ENCODE measurements around the gene TM6SF1.

DNA sequence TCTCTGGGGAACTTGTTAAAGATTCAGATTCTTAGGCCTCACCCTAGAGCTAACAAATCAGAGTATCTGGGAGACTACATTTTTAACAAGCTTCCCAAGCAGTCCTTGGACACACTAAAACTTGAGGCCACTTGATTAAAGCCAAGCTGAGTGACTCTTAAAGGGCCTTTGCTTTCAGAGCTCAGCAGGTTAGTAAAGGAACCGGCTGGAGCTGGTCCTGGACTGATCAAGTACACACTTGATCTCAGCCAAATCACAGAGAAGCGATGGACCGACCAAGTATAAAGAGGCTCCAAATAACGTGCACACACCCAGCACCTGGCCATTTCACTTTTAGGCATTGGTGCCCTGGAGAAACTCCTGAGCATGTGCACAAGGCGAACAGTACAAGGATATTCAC, 12.9 kb upstream of the TM6SF1 start:
- TF ChIP-seq CTCF (IDR thresholded peaks at IDR 0.05) (no peak), POLR2A (IDR thresholded peaks at IDR 0.05) (no peak)

All from upper lobe of left lung (tissue), 4 donors.